Measurements from ENCODE around the gene UBQLN4.
"Not testable (repeated sequence)": the region's sequence is repeated elsewhere in the genome, so short reads cannot be mapped to it uniquely, and the experiment has no call there.

UBQLN4 gene

GRCh38 chr1:156050376-156050775, 3.2 kb downstream of the UBQLN4 start:
- Histone ChIP-seq H3K9me3 (no peaks in the 10 kb centered on the region), H3K4me3 (no peak overlapping the region), H3K27me3 (no peaks in the 10 kb centered on the region), H3K36me3 (peaks cover 9 to 50% (median 21%) of the 10 kb centered on the region in 3 donors), H3K4me1 (peaks cover 0 to 21% (median 9%) of the 10 kb centered on the region in 4 donors), H3K27ac (no peak overlapping the region)
- intact Hi-C loops (cut with DNase I; ENCODE audit: low total_unique reads): no loop called here
- no peak for TF ChIP-seq CTCF (IDR thresholded peaks at IDR 0.05)
- no peak for DNase-seq

- Histone ChIP-seq H3K9me3 (no peaks in the 10 kb centered on the region), H3K27me3 (no peaks in the 10 kb centered on the region), H3K4me3 (no peak overlapping the region), H3K36me3 (peaks cover 11 to 65% (median 35%) of the 10 kb centered on the region in 3 donors), H3K27ac (no peak overlapping the region), H3K4me1 (peaks cover 0 to 18% (median 6%) of the 10 kb centered on the region in 4 donors)
- intact Hi-C loops (cut with DNase I; ENCODE audit: low total_unique reads): no loop called here
- DNase-seq: no peak
- TF ChIP-seq CTCF (IDR thresholded peaks at IDR 0.05): no peak
Observed at GRCh38 chr1:156048663-156049258, 4.8 kb downstream of the UBQLN4 start.

GRCh38 chr1:156045076-156045475, 8.5 kb downstream of the UBQLN4 start:
- Histone ChIP-seq H3K4me3 (no peak overlapping the region), H3K9me3 (no peaks in the 10 kb centered on the region), H3K4me1 (no peaks in the 10 kb centered on the region), H3K27me3 (no peaks in the 10 kb centered on the region), H3K36me3 (peaks cover 38 to 86% (median 65%) of the 10 kb centered on the region in 3 donors), H3K27ac (no peak overlapping the region)
- intact Hi-C loops (cut with DNase I; ENCODE audit: low total_unique reads): no loop called here
- no peak for DNase-seq
- no peak for TF ChIP-seq CTCF (IDR thresholded peaks at IDR 0.05)

- no peak for DNase-seq
Observed at GRCh38 chr1:156042828-156043227, 10.8 kb downstream of the UBQLN4 start.

GRCh38 chr1:156034991-156035390, 18.6 kb downstream of the UBQLN4 start:
- H3K9me3 ChIP-seq; H3K27me3 ChIP-seq; H3K27ac ChIP-seq; H3K4me1 ChIP-seq; H3K4me3 ChIP-seq; DNase-seq; intact Hi-C loops (cut with DNase I; ENCODE audit: low total_unique reads): not testable (repeated sequence)
- peaks cover 19 to 42% (median 36%) of the 10 kb centered on the region in 3 donors for H3K36me3 ChIP-seq

More at GRCh38 chr1:156042828-156043227, 10.8 kb downstream of the UBQLN4 start:
- Histone ChIP-seq H3K4me1 (no peaks in the 10 kb centered on the region), H3K27ac (no peak overlapping the region), H3K27me3 (no peaks in the 10 kb centered on the region), H3K9me3 (no peaks in the 10 kb centered on the region), H3K36me3 (peaks cover 45 to 85% (median 67%) of the 10 kb centered on the region in 3 donors), H3K4me3 (no peak overlapping the region)
- intact Hi-C loops (cut with DNase I; ENCODE audit: low total_unique reads): no loop called here
- no peak for TF ChIP-seq CTCF (IDR thresholded peaks at IDR 0.05)

GRCh38 chr1:156033011-156033410, 20.6 kb downstream of the UBQLN4 start:
- no peak overlapping the region for H3K27ac ChIP-seq
- no peaks in the 10 kb centered on the region for H3K4me1 ChIP-seq
- no peaks in the 10 kb centered on the region for H3K27me3 ChIP-seq
- peaks cover 13 to 23% (median 20%) of the 10 kb centered on the region in 3 donors for H3K36me3 ChIP-seq
- no peaks in the 10 kb centered on the region for H3K9me3 ChIP-seq
- intact Hi-C loops (cut with DNase I; ENCODE audit: low total_unique reads): no loop called here
- no peak overlapping the region for H3K4me3 ChIP-seq
- no peak for TF ChIP-seq CTCF (IDR thresholded peaks at IDR 0.05)
- no peak for DNase-seq
